Endometrium (tissue), 2 donors: ENCODE data around the gene IRF5.
"Not testable (repeated sequence)": the region's sequence is repeated elsewhere in the genome, so short reads cannot be mapped to it uniquely, and the experiment has no call there.

Experiments
- FAIRE-seq: peaks from 2 replicates; lab custom pipeline; 2012; peaks lifted over from hg19 to GRCh38; lab: Jason Lieb, UNC
- donor health status: control.
- donor health status: control.

IRF5 gene

GRCh38 chr7:128940494-128941322 is 3.0 kb downstream of the IRF5 start:
- no peak for FAIRE-seq

GRCh38 chr7:128941323-128941890 is 3.7 kb downstream of the IRF5 start:
- no peak for FAIRE-seq

GRCh38 chr7:128941946-128942526 is 4.3 kb downstream of the IRF5 start:
- no peak for FAIRE-seq

- FAIRE-seq, result not testable (repeated sequence)
These were observed 5.5 kb downstream of the IRF5 start for GRCh38 chr7:128943251-128943650.

- FAIRE-seq, result no peak
These were observed 6.9 kb downstream of the IRF5 start for GRCh38 chr7:128944487-128945236.

- FAIRE-seq, result no peak
These were observed 8.1 kb downstream of the IRF5 start for GRCh38 chr7:128945668-128946366.

GRCh38 chr7:128946936-128947830 is 9.5 kb downstream of the IRF5 start:
- FAIRE-seq, result no peak

- FAIRE-seq, result no peak
These were observed 10.1 kb downstream of the IRF5 start for GRCh38 chr7:128947854-128948253.

- FAIRE-seq, result no peak
These were observed 10.7 kb downstream of the IRF5 start for GRCh38 chr7:128948312-128948973.

GRCh38 chr7:128948976-128949760 is 11.4 kb downstream of the IRF5 start:
- no peak for FAIRE-seq

- no peak for FAIRE-seq
These were observed 13.6 kb downstream of the IRF5 start for GRCh38 chr7:128951296-128951695.

GRCh38 chr7:128954150-128954549 is 16.4 kb downstream of the IRF5 start:
- no peak for FAIRE-seq

- FAIRE-seq, result no peak
These were observed 17.4 kb downstream of the IRF5 start for GRCh38 chr7:128954830-128955802.

- no peak for FAIRE-seq
These were observed 18.3 kb downstream of the IRF5 start for GRCh38 chr7:128955981-128956380.

GRCh38 chr7:128959296-128959695 is 21.6 kb downstream of the IRF5 start:
- FAIRE-seq, result no peak

GRCh38 chr7:128961030-128961659 is 23.4 kb downstream of the IRF5 start:
- no peak for FAIRE-seq

GRCh38 chr7:128962899-128963298 is 25.2 kb downstream of the IRF5 start:
- FAIRE-seq, result no peak

- no peak for FAIRE-seq
These were observed 25.6 kb downstream of the IRF5 start for GRCh38 chr7:128963327-128963757.
